ENCODE data around the gene ITGB3BP. TPM values are rescaled to one million over a fixed set of nuclear protein-coding genes. Genes with fewer than 3 reads are reported as not detected.

Gene ITGB3BP
- total and polyA plus RNA-seq, 2 of the 8 experiments (the other 6 are each of a cell fraction or from before 2014, with no cell fraction given), result 17.6 to 49.1 TPM

GRCh38 chr1:63480057-63480456 lies 43.0 kb downstream of the ITGB3BP start:
- Histone ChIP-seq H4K20me1 (replicated peaks in 1 of 2; ENCODE audit: control insufficient read depth in 1 of 2, insufficient read depth in 2 of 2, low read length in 2 of 2) (no peaks in the 10 kb centered on the region), H4K8ac (ENCODE audit: extremely low read depth, insufficient read depth, low read length) (no peak overlapping the region), H3K23me2 (ENCODE audit: low read depth, low read length) (no peaks in the 10 kb centered on the region), H4K5ac (ENCODE audit: insufficient read length, low read depth, low read length) (no peak overlapping the region), H3K79me2 (ENCODE audit: control insufficient read depth in 1 of 2, insufficient read depth in 2 of 2, low read length in 2 of 2) (no peaks in the 10 kb centered on the region), H2BK20ac (ENCODE audit: low read length) (no peak overlapping the region), H3K56ac (replicated peaks; ENCODE audit: insufficient read length, low read depth, low read length) (no peak overlapping the region), H3K79me1 (ENCODE audit: low read depth, low read length) (no peaks in the 10 kb centered on the region), H3K4me1 (replicated peaks in 1 of 4; ENCODE audit: control insufficient read depth in 3 of 4, insufficient read depth in 4 of 4, low read length in 3 of 4) (no peaks in the 10 kb centered on the region), H3K9me3 (ENCODE audit: insufficient read depth in 2 of 2, low read depth in 1 of 2, low read length in 1 of 2) (no peaks in the 10 kb centered on the region), H2BK15ac (ENCODE audit: low read length) (no peak overlapping the region), H3K18ac (ENCODE audit: extremely low read depth, low read length) (no peak overlapping the region), H3K9ac (replicated peaks in 1 of 4; ENCODE audit: extremely low read depth in 1 of 4, low read depth in 3 of 4, low read length in 3 of 4) (no peak overlapping the region), H2BK120ac (replicated peaks; ENCODE audit: low read depth, low read length) (no peak overlapping the region), H2BK5ac (ENCODE audit: low read depth, low read length) (no peak overlapping the region), H2AK5ac (ENCODE audit: low read depth, low read length) (no peak overlapping the region), H2AFZ (ENCODE audit: low read length) (no peak overlapping the region), H3K36me3 (ENCODE audit: control insufficient read depth in 2 of 4, insufficient read depth in 4 of 4, low read length in 3 of 4) (no peaks in the 10 kb centered on the region), H3K14ac (ENCODE audit: insufficient read length) (no peak overlapping the region), H3K4me3 (ENCODE audit: extremely low read depth in 1 of 4, insufficient read depth in 2 of 4, low read depth in 3 of 4, low read length in 4 of 4) (no peak overlapping the region), H4K91ac (replicated peaks; ENCODE audit: insufficient read length, low read length) (no peak overlapping the region), H2BK12ac (ENCODE audit: low read depth, low read length) (no peak overlapping the region), H3K27me3 (replicated peaks in 1 of 4; ENCODE audit: control insufficient read depth in 3 of 4, extremely low read depth in 1 of 4, insufficient read depth in 3 of 4, low read length in 3 of 4) (no peaks in the 10 kb centered on the region), H3K23ac (ENCODE audit: insufficient read length) (no peak overlapping the region), H3K27ac (ENCODE audit: low read depth, low read length) (no peak overlapping the region), H3K4ac (replicated peaks; ENCODE audit: insufficient read length, low read depth, low read length) (no peak overlapping the region), H3K4me2 (ENCODE audit: insufficient read depth in 1 of 2, low read depth in 2 of 2, low read length in 2 of 2) (no peak overlapping the region)
- WGBS, 2 experiments (ENCODE audit: extremely low coverage in 1 of 2, insufficient coverage in 1 of 2, insufficient read length in 1 of 2, insufficient replicate concordance in 2 of 2, low coverage in 1 of 2, low lambda C conversion rate in 2 of 2, missing lambda C conversion rate in 1 of 2), result 100% methylated on average over 1 of the region's 1 CpG; no CpG with 5 or more reads in 1 of the 2 experiments
- no peak for DNase-seq (ENCODE audit: low read depth in 1 of 2, low spot score in 2 of 2)
- ChIA-PET POLR2A (ENCODE audit: partially characterized antibody) (no interaction called here), CTCF (ENCODE audit: partially characterized antibody) (interaction anchor here (0.6 kb wide), 1 partner anchor 107 kb away, joined by 5 read pairs; no protein-coding TSS in a partner anchor)
- FAIRE-seq, result no peak
- no peak for TF ChIP-seq SIRT6 (IDR thresholded peaks at IDR 0.05; ENCODE audit: low read length)

All from H1 (cell line).